KMS-11 (cell line): Measurements from ENCODE around the gene DNASE1L1.

Experiments used
- H2AFZ ChIP-seq: fragments of 200-600 bp; sonication (generic); 2 replicates; pipeline ENCODE4 v1.6.1; 2016; ENCODE audit warnings: antibody characterized with exemption, mixed run types, low read depth
- H3K27ac ChIP-seq: fragments of 200-600 bp; sonication (generic); 2 replicates; pipeline ENCODE4 v1.6.1; 2016; ENCODE audit warnings: mild to moderate bottlenecking, mixed run types
- H3K27me3 ChIP-seq: fragments of 200-600 bp; sonication (generic); 2 replicates; pipeline ENCODE4 v1.6.1; 2017; ENCODE audit warnings: mild to moderate bottlenecking, low read depth, mixed run types, moderate library complexity; ENCODE audit not compliant: insufficient read depth
- H3K36me3 ChIP-seq: fragments of 200-600 bp; sonication (generic); 2 replicates; pipeline ENCODE4 v1.6.1; 2017; ENCODE audit warnings: mild to moderate bottlenecking, mixed run types; ENCODE audit not compliant: insufficient read depth
- H3K4me1 ChIP-seq: fragments of 200-600 bp; sonication (generic); 2 replicates; pipeline ENCODE4 v1.6.1; 2016; ENCODE audit warnings: mild to moderate bottlenecking, low read depth, mixed run types; ENCODE audit not compliant: poor library complexity, severe bottlenecking
- H3K4me2 ChIP-seq: fragments of 200-600 bp; sonication (generic); 2 replicates; pipeline ENCODE4 v1.7.0; 2016; ENCODE audit warnings: mild to moderate bottlenecking, mixed run types
- H3K4me3 ChIP-seq: fragments of 200-600 bp; sonication (generic); IDR thresholded peaks from 2 replicates; pipeline ENCODE4 v1.6.1; 2017; ENCODE audit warnings: low read depth, low read length, mixed read lengths; ENCODE audit not compliant: insufficient read depth
- H3K79me2 ChIP-seq: fragments of 200-600 bp; sonication (generic); 2 replicates; pipeline ENCODE4 v1.6.1; 2016; ENCODE audit warnings: low read depth, mixed run types; ENCODE audit not compliant: insufficient read depth
- H3K9ac ChIP-seq: fragments of 200-600 bp; sonication (generic); 2 replicates; pipeline ENCODE4 v1.6.1; 2016; ENCODE audit warnings: mild to moderate bottlenecking, mixed run types
- H4K20me1 ChIP-seq: fragments of 200-600 bp; sonication (generic); 2 replicates; pipeline ENCODE4 v1.6.1; 2016; ENCODE audit warnings: mild to moderate bottlenecking, mixed run types; ENCODE audit not compliant: insufficient read depth
- CTCF ChIP-seq: fragments of 200-600 bp; sonication (generic); conservative IDR thresholded peaks from 2 replicates; pipeline ENCODE4 v1.6.1; 2017; ENCODE audit warnings: low read depth, mild to moderate bottlenecking, antibody characterized with exemption, low read length, moderate library complexity, mixed read lengths

Gene DNASE1L1

GRCh38 chrX:154383359-154384283 lies 25.4 kb downstream of the DNASE1L1 start:
- Histone ChIP-seq H3K27ac (no peak overlapping the region), H3K4me3 (no peak overlapping the region)

GRCh38 chrX:154382483-154383069 lies 26.5 kb downstream of the DNASE1L1 start:
- Histone ChIP-seq H4K20me1 (no peaks in the 10 kb centered on the region), H3K4me2 (no peak overlapping the region), H2AFZ (no peak overlapping the region), H3K27ac (no peak overlapping the region), H3K4me1 (peaks cover 9% of the 10 kb centered on the region), H3K9ac (no peak overlapping the region), H3K36me3 (no peaks in the 10 kb centered on the region), H3K27me3 (no peaks in the 10 kb centered on the region), H3K79me2 (peaks cover 7% of the 10 kb centered on the region; the same call in 1 of the 2 replicates), H3K4me3 (no peak overlapping the region)
- no peak for TF ChIP-seq CTCF

More at GRCh38 chrX:154383359-154384283, 25.4 kb downstream of the DNASE1L1 start:
- Histone ChIP-seq H3K9ac (no peak overlapping the region), H3K36me3 (no peaks in the 10 kb centered on the region), H2AFZ (no peak overlapping the region), H3K79me2 (peaks cover 7% of the 10 kb centered on the region; the same call in 1 of the 2 replicates), H4K20me1 (no peaks in the 10 kb centered on the region), H3K4me1 (peaks cover 5% of the 10 kb centered on the region), H3K4me2 (no peak overlapping the region), H3K27me3 (no peaks in the 10 kb centered on the region)
- TF ChIP-seq CTCF: no peak

GRCh38 chrX:154381271-154381670 lies 27.8 kb downstream of the DNASE1L1 start:
- Histone ChIP-seq H3K4me3 (no peak overlapping the region), H3K27ac (no peak overlapping the region), H3K79me2 (peaks cover 7% of the 10 kb centered on the region; the same call in 1 of the 2 replicates), H3K4me2 (no peak overlapping the region), H4K20me1 (no peaks in the 10 kb centered on the region), H3K4me1 (peaks cover 13% of the 10 kb centered on the region), H3K27me3 (no peaks in the 10 kb centered on the region), H3K36me3 (no peaks in the 10 kb centered on the region), H3K9ac (no peak overlapping the region), H2AFZ (no peak overlapping the region)
- no peak for TF ChIP-seq CTCF

GRCh38 chrX:154380787-154381186 lies 28.3 kb downstream of the DNASE1L1 start:
- Histone ChIP-seq H3K4me2 (peak overlapping the region; percentile 31; the same call in 1 of the 2 replicates), H3K27me3 (no peaks in the 10 kb centered on the region), H3K4me1 (peaks cover 13% of the 10 kb centered on the region), H4K20me1 (no peaks in the 10 kb centered on the region), H3K79me2 (peaks cover 7% of the 10 kb centered on the region; the same call in 1 of the 2 replicates), H3K27ac (no peak overlapping the region), H3K36me3 (no peaks in the 10 kb centered on the region), H2AFZ (no peak overlapping the region), H3K9ac (no peak overlapping the region), H3K4me3 (no peak overlapping the region)
- TF ChIP-seq CTCF: no peak
